Neuronal stem cell (in vitro differentiated cells): ENCODE measurements around the gene SLCO3A1.
A peak's percentile ranks its signal among the peaks of the same experiment; 100 is the strongest.

Experiments
- DNase-seq: peaks from one replicate; pipeline ENCODE4 v3.0.0-alpha.2; 2013; ENCODE audit warnings: low spot score
- H2AFZ ChIP-seq: one replicate; pipeline ENCODE4 v1.6.1; 2013; ENCODE audit warnings: mild to moderate bottlenecking, low read length, inconsistent platforms
- H2AK5ac ChIP-seq: 2 replicates; pipeline ENCODE4 v1.6.1; 2013; ENCODE audit warnings: low read depth, mild to moderate bottlenecking, inconsistent platforms, low read length, moderate library complexity, mixed read lengths
- H2BK120ac ChIP-seq: 2 replicates; pipeline ENCODE4 v1.6.1; 2013; ENCODE audit warnings: low read depth, mild to moderate bottlenecking, inconsistent platforms, low read length, moderate library complexity, mixed read lengths
- H2BK12ac ChIP-seq: one replicate; pipeline ENCODE4 v1.6.1; 2013; ENCODE audit warnings: low read length, inconsistent platforms
- H2BK15ac ChIP-seq: 2 replicates; pipeline ENCODE4 v1.6.1; 2013; ENCODE audit warnings: mild to moderate bottlenecking, low read length, inconsistent platforms, mixed read lengths
- H2BK5ac ChIP-seq: one replicate; pipeline ENCODE4 v1.6.1; 2013; ENCODE audit warnings: inconsistent platforms, mild to moderate bottlenecking, low read length, moderate library complexity
- H3K14ac ChIP-seq: one replicate; pipeline ENCODE4 v1.6.1; 2013; ENCODE audit warnings: low read length, inconsistent platforms
- H3K18ac ChIP-seq: 2 replicates; pipeline ENCODE4 v1.6.1; 2013; ENCODE audit warnings: low read length, inconsistent platforms
- H3K23ac ChIP-seq: 2 replicates; pipeline ENCODE4 v1.6.1; 2013; ENCODE audit warnings: low read depth, mild to moderate bottlenecking, mixed read lengths, low read length, inconsistent platforms; ENCODE audit not compliant: poor library complexity
- H3K27ac ChIP-seq: replicated peaks from 3 replicates; pipeline ENCODE4 v1.5.1; 2013; ENCODE audit warnings: low read length, inconsistent platforms
- H3K27me3 ChIP-seq, 3 experiments: 2 replicates each; pipeline ENCODE4 v1.6.1; 2013; ENCODE audit warnings: low read length in 3 of 3, mild to moderate bottlenecking in 2 of 3, inconsistent platforms in 1 of 3, low read depth in 1 of 3, mixed read lengths in 1 of 3, moderate library complexity in 1 of 3; ENCODE audit not compliant: control insufficient read depth in 3 of 3, insufficient read depth in 3 of 3
- H3K36me3 ChIP-seq, 2 donors: replicated peaks in 1 of 2; 2 replicates each; pipeline ENCODE4 v1.6.1; 2013; ENCODE audit warnings: low read length in 2 of 2; ENCODE audit not compliant: control insufficient read depth in 2 of 2, insufficient read depth in 2 of 2
- H3K4ac ChIP-seq: 2 replicates; pipeline ENCODE4 v1.6.1; 2013; ENCODE audit warnings: inconsistent platforms, mild to moderate bottlenecking, low read length, moderate library complexity
- H3K4me1 ChIP-seq, 2 donors: 1 replicate in 1 of 2; 2 replicates in 1 of 2; pipeline ENCODE4 v1.6.1; 2013; ENCODE audit warnings: low read length in 2 of 2, low read depth in 1 of 2; ENCODE audit not compliant: control insufficient read depth in 2 of 2, insufficient read depth in 1 of 2
- H3K4me2 ChIP-seq: one replicate; pipeline ENCODE4 v1.6.1; 2013; ENCODE audit warnings: mild to moderate bottlenecking, low read length, inconsistent platforms; ENCODE audit not compliant: insufficient read depth, poor library complexity, severe bottlenecking
- H3K4me3 ChIP-seq, 2 donors: 2 replicates each; pipeline ENCODE4 v1.5.1; 2013; ENCODE audit warnings: low read length in 2 of 2, mild to moderate bottlenecking in 2 of 2, inconsistent platforms in 1 of 2, moderate library complexity in 1 of 2
- H3K79me1 ChIP-seq: one replicate; pipeline ENCODE4 v1.6.1; 2013; ENCODE audit warnings: low read depth, mild to moderate bottlenecking, inconsistent platforms, low read length, moderate library complexity
- H3K9ac ChIP-seq: one replicate; pipeline ENCODE4 v1.6.1; 2013; ENCODE audit warnings: mild to moderate bottlenecking, low read depth, low read length, inconsistent platforms; ENCODE audit not compliant: poor library complexity
- H3K9me3 ChIP-seq, 2 donors: replicated peaks in 1 of 2; 2 replicates each; pipeline versions ENCODE3 to v1.6.1; 2013; ENCODE audit warnings: low read length in 2 of 2, mild to moderate bottlenecking in 2 of 2, inconsistent platforms in 1 of 2, low read depth in 1 of 2, mixed read lengths in 1 of 2, moderate library complexity in 1 of 2; ENCODE audit not compliant: control insufficient read depth in 2 of 2, insufficient read depth in 1 of 2
- H4K8ac ChIP-seq: one replicate; pipeline ENCODE4 v1.6.1; 2013; ENCODE audit warnings: low read depth, mild to moderate bottlenecking, inconsistent platforms, low read length, moderate library complexity
- H4K91ac ChIP-seq: one replicate; pipeline ENCODE4 v1.6.1; 2013; ENCODE audit warnings: low read length, low read depth, mild to moderate bottlenecking, inconsistent platforms; ENCODE audit not compliant: poor library complexity
- WGBS, 2 donors: extraction: QIAGEN DNeasy Blood & Tissue Kit; methylation state at CpG; one replicate each; pipeline ENCODE4 v1.1.7; 2013; ENCODE audit warnings: missing lambda C conversion rate in 2 of 2, mixed read lengths in 1 of 2; ENCODE audit not compliant: insufficient read length in 2 of 2, insufficient replicate concordance in 1 of 2; ENCODE audit errors: extremely low coverage in 2 of 2; 5-methylcytosine and 5-hydroxymethylcytosine counted together

Gene SLCO3A1

GRCh38 chr15:91938136-91938535, 84.6 kb downstream of the SLCO3A1 start:
- Histone ChIP-seq H4K8ac (no peak overlapping the region), H3K27me3 (no peaks in the 10 kb centered on the region), H3K27ac (no peak overlapping the region), H4K91ac (no peak overlapping the region), H3K36me3 (no peaks in the 10 kb centered on the region), H2AK5ac (no peak overlapping the region), H2BK15ac (no peak overlapping the region), H3K18ac (no peak overlapping the region), H2AFZ (no peak overlapping the region), H3K4me1 (peaks cover 3 to 34% of the 10 kb centered on the region in 2 donors), H3K14ac (no peak overlapping the region), H3K23ac (no peak overlapping the region), H3K4ac (no peak overlapping the region), H2BK120ac (no peak overlapping the region), H2BK5ac (no peak overlapping the region), H3K4me3 (no peak overlapping the region), H3K9ac (no peak overlapping the region), H3K9me3 (peaks cover 0 to 4% of the 10 kb centered on the region in 2 donors), H2BK12ac (no peak overlapping the region), H3K4me2 (no peak overlapping the region), H3K79me1 (no peaks in the 10 kb centered on the region)
- no peak for DNase-seq
- WGBS, 2 donors: no CpG with 5 or more reads among the region's 3 CpGs

- Histone ChIP-seq H3K9ac (no peak overlapping the region), H2BK5ac (no peak overlapping the region), H3K4ac (no peak overlapping the region), H3K18ac (peak overlapping the region; percentile 44), H3K23ac (no peak overlapping the region), H3K36me3 (no peaks in the 10 kb centered on the region), H4K91ac (no peak overlapping the region), H3K79me1 (no peaks in the 10 kb centered on the region), H3K27ac (no peak overlapping the region), H2BK15ac (no peak overlapping the region), H2BK120ac (no peak overlapping the region), H2BK12ac (no peak overlapping the region), H3K4me3 (no peak overlapping the region), H2AFZ (no peak overlapping the region), H4K8ac (no peak overlapping the region), H3K14ac (no peak overlapping the region), H3K9me3 (no peaks in the 10 kb centered on the region), H2AK5ac (no peak overlapping the region), H3K4me1 (peaks cover 3 to 35% of the 10 kb centered on the region in 2 donors), H3K4me2 (no peak overlapping the region), H3K27me3 (no peaks in the 10 kb centered on the region)
- DNase-seq: no peak
- no CpG with 5 or more reads among the region's 8 CpGs for WGBS, 2 donors
Measured at GRCh38 chr15:91939403-91939831, 85.9 kb downstream of the SLCO3A1 start.

- H2BK15ac ChIP-seq: no peak overlapping the region
- H3K4ac ChIP-seq: no peak overlapping the region
- no peaks in the 10 kb centered on the region for H3K79me1 ChIP-seq
- H2BK5ac ChIP-seq: no peak overlapping the region
- H3K4me2 ChIP-seq: no peak overlapping the region
- H3K18ac ChIP-seq: peak overlapping the region; percentile 66
- H3K4me3 ChIP-seq: no peak overlapping the region
- no peak overlapping the region for H3K23ac ChIP-seq
- H2AFZ ChIP-seq: no peak overlapping the region
- H3K27ac ChIP-seq: no peak overlapping the region
- H3K4me1 ChIP-seq: peaks cover 3 to 35% of the 10 kb centered on the region in 2 donors
- no peak overlapping the region for H2BK12ac ChIP-seq
- H3K14ac ChIP-seq: no peak overlapping the region
- H3K9ac ChIP-seq: no peak overlapping the region
- no peak overlapping the region for H4K8ac ChIP-seq
- no peaks in the 10 kb centered on the region for H3K9me3 ChIP-seq
- H3K36me3 ChIP-seq: no peaks in the 10 kb centered on the region
- H4K91ac ChIP-seq: no peak overlapping the region
- no peak overlapping the region for H2BK120ac ChIP-seq
- no peaks in the 10 kb centered on the region for H3K27me3 ChIP-seq
- peak overlapping the region; percentile 15 for H2AK5ac ChIP-seq
- no peak for DNase-seq
- WGBS, 2 donors: no CpG with 5 or more reads among the region's 8 CpGs
Measured at GRCh38 chr15:91940496-91941381, 87.2 kb downstream of the SLCO3A1 start.

GRCh38 chr15:91941871-91942658, 88.6 kb downstream of the SLCO3A1 start:
- H3K4me1 ChIP-seq: peaks cover 3 to 33% of the 10 kb centered on the region in 2 donors
- H3K36me3 ChIP-seq: no peaks in the 10 kb centered on the region
- H4K91ac ChIP-seq: no peak overlapping the region
- H3K23ac ChIP-seq: no peak overlapping the region
- no peak for DNase-seq
- H2AFZ ChIP-seq: no peak overlapping the region
- no peaks in the 10 kb centered on the region for H3K79me1 ChIP-seq
- no peak overlapping the region for H4K8ac ChIP-seq
- H3K27ac ChIP-seq: no peak overlapping the region
- H3K14ac ChIP-seq: no peak overlapping the region
- H2BK15ac ChIP-seq: no peak overlapping the region
- no peak overlapping the region for H3K4me3 ChIP-seq
- no CpG with 5 or more reads among the region's 9 CpGs for WGBS, 2 donors
- H3K9ac ChIP-seq: no peak overlapping the region
- H2BK5ac ChIP-seq: no peak overlapping the region
- H2AK5ac ChIP-seq: no peak overlapping the region
- H2BK120ac ChIP-seq: no peak overlapping the region
- H3K18ac ChIP-seq: peak overlapping the region; percentile 3
- H3K4me2 ChIP-seq: no peak overlapping the region
- H3K4ac ChIP-seq: no peak overlapping the region
- H3K9me3 ChIP-seq: no peaks in the 10 kb centered on the region
- no peak overlapping the region for H2BK12ac ChIP-seq
- no peaks in the 10 kb centered on the region for H3K27me3 ChIP-seq
